MV-4-11 (cell line): ENCODE data around the gene MORN4.
"Not testable (repeated sequence)": the region's sequence is repeated elsewhere in the genome, so short reads cannot be mapped to it uniquely, and the experiment has no call there.

Experiments
- DNase-seq: peaks from one replicate; lab custom pipeline; 2025; lab: John Stamatoyannopoulos, UW

The MORN4 gene

DNA sequence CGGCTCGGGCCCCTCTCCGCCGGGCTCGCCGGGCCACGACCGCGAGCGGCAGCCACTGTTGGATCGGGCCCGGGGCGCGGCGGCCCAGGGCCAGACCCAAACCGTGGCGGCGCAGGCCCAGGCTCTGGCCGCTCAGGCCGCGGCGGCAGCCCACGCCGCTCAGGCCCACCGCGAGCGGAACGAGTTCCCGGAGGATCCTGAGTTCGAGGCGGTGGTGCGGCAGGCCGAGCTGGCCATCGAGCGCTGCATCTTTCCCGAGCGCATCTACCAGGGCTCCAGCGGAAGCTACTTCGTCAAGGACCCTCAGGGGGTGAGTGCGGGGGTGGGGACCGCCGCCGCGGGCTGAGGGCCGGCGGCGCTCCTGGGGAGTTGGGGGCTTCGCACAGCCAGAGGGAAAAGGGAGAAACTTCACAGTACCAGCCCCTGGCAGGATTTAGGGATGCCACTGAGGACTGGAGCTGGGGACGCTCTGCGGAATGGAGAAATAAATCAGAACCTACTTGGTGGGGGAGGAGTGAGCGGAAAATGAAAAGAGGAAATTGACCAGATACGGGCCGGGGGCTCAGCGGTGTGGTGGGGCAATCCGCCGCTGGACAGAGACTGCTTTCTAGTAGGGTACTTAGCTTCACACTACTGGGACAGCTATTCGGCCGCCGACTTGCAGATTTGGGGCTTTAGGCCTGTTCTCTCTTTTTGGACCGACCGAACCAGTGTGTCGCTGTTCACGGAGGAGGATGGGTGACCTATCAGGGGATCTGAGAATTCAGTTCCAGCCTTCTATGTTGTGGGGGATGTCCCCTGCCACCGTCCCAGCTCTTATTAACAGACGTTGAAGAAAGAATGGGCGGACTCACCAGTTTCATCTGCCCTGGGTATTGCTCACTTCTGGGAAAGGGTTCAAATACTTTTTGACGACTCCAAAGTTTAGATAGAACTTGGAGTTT, 7.8 kb upstream of the MORN4 start:
- peak; percentile 35 for DNase-seq

DNA sequence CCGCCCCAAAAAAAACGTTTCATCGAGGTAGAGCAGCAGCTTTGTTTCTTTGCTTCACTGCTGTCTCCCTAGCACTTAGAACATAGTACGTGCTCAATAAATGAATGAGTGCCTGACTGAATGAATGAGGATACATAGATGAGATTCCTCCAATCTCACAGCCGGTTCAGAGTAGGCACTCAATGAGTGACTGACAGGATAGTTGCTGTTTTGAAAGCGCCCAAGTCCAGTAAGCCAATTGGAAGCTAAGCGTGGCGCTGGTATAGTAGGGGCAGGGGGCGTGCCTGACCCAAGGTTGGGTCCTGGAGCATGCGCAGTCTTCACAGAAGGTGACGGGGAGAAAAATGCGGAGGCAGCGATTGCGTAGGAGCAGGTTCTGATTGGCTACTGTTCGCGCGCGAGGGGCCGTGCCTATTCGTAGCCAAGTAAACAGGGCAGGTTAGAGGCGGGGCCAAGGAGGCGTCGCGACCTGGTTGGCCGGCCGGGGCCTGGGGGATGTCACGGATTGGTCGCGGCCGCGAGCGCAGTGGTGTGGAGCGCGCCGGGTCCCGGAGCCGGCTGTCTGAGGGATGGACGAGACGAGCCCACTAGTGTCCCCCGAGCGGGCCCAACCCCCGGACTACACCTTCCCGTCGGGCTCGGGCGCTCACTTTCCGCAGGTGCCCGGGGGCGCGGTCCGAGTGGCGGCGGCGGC, 7.0 kb upstream of the MORN4 start, which contains the start of gene PI4K2A:
Gene PI4K2A, plus strand, starts transcription at position 498 of the 694 bp plus-strand sequence. Its CDS starts 72 bp downstream, at position 570.
- peak; percentile 98 for DNase-seq

DNA sequence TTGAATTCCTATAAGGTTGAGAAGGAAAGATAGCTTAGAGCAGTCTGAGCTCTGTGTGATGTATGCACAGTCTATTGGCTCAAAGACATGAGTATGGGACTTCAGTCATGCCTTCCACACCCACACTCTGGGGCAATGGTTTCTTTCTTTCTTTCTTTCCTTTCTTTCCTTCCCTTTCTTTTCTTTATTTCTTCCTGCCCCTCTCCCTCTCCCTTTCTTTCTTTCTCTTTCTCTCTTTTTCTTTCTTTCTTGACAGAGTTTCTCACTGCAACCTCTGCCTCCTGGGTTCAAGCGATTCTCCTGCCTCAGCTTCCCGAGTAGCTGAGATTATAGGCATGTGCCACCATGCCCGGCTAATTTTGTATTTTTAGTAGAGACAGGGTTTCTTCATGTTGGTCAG, 5.8 kb upstream of the MORN4 start:
- DNase-seq, result not testable (repeated sequence)

DNA sequence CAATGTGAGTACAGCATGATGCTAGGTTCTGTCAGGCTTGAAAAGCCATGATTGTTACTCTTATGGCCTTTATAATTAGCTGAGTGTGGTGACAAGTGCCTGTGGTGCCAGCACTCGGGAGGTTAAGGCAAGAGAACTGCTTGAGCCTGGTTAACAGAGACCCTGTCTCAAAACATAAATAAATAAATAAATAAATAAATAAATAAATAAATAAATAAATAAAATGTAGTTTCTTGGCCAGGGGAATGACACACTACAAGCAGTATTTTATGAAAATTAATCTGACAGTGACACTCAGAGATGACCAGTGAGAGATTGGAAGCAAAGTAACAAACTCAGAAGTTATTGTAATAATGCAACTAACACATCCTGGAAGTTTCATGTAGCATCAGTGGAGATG, 2.3 kb upstream of the MORN4 start:
- DNase-seq, result no peak

DNA sequence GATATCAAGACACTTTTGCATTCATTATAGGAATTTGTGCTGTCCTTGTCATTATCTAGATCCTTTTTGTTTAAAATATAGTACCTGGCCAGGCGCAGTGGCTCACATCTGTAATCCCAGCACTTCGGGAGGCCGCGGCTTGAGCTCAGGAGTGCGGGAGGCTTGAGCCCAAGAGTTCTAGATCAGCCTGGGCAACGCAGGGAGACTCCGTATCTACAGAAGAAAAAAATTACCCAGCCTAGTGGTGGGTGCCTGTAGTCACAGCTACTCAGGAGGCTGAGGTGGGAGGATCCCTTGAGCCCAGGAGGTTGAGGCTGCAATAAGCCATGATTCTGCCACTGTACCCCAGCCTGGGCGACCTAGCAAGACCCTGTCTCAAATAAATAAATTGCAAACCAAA, 621 bp upstream of the MORN4 start:
- DNase-seq, result no peak

DNA sequence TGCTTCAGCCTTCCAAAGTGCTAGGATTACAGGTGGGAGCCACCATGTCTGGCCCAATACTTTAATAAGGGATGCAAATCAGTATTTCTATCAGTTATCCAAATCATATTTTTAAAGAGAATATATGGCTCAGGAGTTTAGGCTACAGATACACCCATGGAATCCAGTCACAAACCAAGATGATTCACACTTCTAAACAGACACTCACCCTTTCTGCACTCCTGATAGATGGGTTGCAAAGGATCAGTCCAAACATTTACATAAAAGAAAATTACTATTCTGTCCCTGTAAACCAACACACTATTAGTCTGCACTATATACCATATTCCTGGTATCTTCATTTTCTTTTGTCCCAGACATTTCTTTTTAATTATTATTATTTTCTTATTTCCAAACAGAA, 2.2 kb downstream of the MORN4 start:
- no peak for DNase-seq

DNA sequence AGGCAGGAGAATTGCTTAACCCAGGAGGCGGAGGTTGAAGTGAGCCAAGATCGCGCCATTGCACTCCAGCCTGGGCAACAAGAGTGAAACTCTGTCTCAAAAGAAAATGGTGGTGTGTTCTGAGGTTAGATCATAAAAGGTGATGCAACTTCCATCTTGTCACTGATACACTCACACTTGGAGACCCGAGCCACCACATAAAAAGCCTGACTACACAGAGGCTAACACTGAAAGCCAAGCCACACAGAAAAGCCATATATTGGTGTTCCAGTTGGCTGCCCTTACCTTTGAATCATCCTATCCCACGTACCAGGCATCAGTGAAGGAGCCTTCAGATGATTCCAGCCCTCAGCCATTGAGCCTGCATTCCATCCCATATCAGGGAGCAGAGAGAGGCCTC, 4.0 kb downstream of the MORN4 start:
- DNase-seq, result peak; percentile 18

DNA sequence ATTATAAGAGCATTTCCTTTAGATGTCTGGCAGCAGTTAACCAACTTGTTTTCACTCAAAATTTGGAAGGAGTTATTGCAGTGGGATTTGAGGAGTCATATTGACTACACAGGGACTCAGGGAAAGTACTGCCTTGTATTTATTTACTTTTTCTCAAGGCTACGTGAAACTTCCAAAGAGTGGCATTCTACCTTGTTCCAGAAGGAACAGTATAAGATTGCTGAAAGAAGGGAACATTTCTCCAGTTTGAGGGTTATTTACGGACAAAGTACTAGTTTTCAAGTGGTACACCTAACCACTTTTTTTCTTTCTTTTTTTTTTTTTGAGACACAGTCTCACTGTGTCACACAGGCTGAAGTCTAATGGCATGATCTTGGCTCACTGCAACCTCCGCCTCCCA, 5.1 kb downstream of the MORN4 start:
- no peak for DNase-seq

DNA sequence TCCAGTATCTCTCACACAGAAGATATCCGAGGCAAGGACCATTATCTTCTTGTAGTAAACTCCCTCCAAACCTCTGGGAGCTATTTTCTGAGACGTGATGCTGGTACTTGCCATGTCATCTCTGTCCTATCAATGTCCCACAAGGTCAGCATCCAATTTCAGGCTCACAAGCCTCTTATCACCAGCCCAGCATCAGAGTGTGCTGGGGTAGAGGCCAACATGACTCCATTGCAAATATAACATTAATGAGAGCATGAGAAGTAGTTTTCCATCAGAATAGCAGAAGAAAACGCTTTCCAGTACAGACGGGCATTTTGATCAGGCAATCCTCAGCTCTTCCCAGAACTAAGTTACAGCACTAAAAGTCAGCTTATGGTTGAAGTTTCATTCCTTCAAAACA, 5.6 kb downstream of the MORN4 start:
- no peak for DNase-seq

DNA sequence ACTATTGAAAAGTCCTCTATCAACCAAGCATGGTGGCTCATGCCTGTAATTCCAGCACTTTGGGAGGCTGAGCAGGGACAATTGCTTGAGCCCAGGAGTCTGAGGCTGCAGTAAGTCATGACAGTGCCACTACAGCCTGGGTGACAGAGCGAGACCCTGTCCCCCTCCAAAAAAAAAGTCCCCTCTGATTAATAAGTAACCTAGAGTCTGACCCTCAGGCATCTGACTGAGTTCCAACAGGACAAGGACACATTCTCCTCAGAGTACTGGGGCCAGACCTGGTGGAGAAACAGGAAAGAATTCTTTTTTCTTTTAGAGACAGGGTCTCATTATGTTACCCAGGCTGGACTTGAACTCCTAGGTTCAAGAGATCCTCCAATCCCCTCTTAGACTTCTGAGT, 10.0 kb downstream of the MORN4 start:
- no peak for DNase-seq

DNA sequence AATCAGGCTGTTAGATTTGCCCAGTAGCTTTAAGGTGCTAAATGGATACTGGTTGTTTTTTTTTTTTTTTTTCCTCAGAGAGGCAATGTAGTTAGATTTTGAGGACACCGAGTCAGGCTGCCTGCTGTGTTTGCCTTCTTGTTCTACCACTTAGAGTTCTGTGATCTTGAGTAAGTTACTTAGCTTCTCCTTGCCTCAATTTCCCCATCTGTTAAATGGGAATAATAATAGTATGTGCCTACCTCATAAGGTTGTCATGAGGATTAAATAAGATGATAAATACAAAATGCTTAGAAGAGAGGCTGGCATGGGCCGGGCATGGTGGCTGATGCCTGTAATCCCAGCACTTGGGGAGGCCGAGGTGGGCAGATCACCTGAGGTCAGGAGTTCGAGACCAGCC, 14.6 kb downstream of the MORN4 start:
- DNase-seq, result no peak

DNA sequence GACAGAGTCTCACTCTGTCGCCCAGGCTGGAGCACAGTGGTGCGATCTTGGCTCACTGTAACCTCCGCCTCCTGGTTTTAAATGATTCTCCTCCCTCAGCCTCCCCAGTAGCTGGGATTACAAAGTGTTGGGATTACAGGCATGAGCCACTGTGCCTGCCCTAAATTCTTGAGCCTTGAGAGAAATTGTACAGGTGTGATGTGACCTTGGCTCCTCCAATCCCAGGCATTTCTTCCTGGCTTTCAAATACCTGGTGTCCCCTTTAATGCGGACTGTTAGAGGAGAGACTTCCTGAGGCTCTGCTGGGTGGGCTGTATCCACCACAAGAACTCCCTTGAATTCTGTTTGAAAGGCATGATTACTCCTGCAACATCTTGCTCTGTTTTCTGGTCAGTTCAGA, 15.0 kb downstream of the MORN4 start:
- DNase-seq, result no peak

DNA sequence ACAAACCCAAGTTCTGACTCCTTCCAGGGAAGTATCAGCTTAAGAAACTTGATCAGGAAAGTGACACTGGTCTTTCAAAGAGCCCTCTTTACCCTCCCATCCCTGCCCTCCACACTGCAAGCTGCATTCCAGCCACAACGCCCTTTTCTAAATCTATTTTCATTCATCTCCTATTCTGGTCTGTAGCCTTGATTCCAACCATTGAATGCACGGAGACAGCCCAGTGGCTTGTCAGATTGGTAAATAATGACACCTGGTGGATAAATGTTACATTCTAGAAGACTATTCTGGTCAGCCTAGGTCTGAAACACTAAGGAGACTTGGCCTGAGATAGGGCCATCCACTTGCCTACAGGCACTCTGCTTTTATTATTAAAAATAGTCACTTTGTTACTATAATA, 20.9 kb downstream of the MORN4 start:
- DNase-seq, result no peak

DNA sequence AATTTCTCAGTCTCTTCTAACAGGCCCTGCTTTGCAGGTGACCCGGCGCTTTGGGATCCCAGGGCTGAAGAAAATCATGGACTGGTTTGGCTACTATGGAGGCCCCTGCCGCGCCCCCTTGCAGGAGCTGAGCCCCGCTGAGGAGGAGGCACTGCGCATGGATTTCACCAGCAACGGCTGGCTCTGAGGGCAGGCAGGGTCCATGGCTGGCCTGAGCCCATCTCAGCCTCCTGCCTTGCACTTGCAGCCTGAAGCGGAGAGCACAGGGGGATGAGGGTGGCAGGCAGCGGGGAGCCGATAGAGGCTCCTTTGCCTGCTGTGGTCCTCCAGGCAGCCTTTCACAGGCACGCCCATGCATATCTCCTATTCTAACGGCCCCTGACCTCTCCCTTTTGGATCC, 21.8 kb downstream of the MORN4 start:
- no peak for DNase-seq

DNA sequence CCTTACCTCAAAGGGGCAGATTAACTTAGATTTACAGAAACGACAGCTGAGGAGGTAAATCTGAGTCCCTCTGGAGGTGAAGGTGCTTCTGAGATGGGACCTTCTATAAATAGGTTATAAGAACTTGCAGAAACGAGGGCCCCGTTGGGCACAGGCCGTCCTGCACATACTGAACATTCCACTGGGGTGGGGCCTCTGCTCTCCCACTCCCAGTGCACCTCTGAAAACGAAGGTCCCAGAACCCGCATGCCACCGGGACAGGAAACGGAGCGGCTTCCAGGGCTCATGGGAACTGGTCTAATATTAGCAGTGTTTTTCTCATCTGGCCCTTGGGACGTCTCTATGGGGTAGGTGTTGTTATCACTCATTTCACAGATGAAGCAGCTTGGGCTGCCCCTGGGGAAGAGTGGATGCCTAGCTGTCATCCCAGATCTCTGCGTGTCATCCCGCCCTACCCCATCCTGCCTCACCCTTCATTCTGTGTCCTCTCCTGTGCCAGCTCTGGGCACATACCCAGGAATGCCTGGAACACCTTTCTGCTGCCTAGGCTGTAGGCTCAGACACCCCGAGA, 24.2 kb downstream of the MORN4 start:
- DNase-seq, result no peak

DNA sequence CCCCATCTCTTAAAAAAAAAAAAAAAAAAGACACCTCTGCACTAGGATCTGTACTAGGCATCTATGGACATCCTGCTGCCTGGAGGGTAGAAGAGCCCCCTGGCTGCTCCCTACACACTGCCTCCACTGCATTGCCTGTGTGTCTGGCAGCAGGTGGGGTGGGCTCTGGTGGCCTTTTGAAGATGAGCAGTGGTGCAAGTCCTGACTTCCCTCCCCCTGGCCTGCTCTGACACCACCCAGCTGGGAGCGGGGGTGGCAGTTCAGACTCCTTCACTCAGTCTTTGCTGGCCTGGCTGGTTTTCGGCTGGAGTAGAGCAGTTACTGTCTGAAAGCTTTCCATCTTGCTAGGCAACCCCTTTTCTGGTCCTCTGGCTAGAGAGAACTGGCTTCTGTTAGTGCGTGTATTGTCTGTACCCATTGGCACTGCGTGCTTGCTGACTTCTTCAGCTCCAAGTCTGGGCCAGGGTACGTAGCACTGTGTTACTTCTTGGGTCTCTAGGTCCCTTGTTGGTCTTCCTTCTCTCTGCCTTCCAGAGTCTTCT, 26.1 kb downstream of the MORN4 start:
- no peak for DNase-seq

DNA sequence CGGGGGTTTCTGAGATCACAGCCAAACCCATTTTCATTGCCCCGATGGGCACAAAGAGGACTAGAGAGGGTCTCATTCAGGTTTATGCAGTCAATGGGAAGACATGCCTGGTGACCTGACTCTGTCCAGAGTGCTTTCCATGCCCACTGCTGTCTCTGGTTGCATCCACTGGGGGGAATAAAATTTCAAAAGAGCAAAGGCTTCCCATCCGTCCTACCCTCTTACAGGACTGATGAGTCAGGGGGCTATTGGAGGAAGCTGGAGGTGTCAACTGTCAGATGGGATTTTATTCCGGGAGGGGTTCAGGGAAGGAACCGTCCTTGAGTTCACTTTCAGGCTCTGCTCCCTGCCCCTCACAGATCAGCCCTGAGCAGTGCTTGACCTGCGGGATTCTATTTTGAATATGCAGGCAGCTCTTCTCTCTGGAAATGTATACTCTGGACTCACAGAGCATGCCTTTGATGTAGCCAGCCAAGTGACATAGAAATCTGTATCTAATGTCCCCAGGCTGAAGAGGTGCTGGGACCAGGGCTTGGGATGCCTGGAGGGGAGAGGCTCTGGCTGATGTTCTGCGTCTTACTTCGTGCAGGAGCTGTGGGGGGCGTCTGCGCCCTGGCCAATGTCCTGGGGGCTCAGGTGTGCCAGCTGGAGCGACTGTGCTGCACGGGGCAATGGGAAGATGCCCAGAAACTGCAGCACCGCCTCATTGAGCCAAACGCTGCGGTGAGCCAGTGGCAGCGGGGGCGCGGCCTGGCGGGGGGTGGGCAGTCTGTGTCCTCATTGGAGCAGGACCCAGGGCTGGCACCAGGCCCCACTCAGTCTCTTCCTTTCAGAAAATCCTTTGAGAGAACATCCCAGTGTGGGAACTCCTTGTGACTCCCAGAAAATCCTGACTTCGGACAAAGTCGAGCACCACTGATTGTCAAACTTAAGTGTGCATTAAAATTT, 31.8 kb downstream of the MORN4 start:
- no peak for DNase-seq

DNA sequence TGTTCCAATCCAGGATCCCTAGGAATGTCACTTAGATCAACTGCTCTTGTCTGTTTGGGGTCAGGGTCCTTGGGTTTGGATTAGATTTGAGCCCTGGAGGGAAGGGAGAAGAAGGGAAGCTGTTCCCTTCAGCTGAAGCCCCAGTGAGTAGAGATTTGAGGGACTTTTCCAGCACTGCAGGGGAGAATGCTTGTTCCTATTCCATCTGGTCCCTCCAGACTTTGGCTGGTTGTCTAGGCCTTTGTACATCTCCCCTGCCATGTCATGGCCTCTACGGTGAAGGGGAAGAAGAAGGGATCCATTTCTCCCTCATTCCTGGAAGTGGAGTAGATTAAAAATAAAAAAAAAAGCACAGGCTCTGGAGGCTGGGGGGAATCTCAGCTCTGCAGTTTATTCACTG, 32.7 kb downstream of the MORN4 start:
- no peak for DNase-seq

DNA sequence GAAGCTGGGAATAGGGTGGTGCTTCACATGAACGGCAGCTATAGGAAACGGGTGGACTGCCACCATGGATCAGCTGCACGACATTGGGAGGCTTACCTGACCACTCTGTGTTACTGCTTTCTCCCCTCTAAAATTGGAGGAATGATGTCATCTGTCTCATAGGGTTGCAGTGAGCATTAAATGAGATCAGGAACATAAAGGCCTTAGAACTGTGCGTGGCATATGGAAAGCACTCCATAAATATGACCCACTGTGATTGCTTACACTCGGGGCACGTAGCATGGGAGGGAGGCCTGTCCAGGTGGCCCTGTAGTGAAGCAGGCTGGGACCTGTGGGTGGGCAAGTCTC, 34.1 kb downstream of the MORN4 start:
- no peak for DNase-seq

DNA sequence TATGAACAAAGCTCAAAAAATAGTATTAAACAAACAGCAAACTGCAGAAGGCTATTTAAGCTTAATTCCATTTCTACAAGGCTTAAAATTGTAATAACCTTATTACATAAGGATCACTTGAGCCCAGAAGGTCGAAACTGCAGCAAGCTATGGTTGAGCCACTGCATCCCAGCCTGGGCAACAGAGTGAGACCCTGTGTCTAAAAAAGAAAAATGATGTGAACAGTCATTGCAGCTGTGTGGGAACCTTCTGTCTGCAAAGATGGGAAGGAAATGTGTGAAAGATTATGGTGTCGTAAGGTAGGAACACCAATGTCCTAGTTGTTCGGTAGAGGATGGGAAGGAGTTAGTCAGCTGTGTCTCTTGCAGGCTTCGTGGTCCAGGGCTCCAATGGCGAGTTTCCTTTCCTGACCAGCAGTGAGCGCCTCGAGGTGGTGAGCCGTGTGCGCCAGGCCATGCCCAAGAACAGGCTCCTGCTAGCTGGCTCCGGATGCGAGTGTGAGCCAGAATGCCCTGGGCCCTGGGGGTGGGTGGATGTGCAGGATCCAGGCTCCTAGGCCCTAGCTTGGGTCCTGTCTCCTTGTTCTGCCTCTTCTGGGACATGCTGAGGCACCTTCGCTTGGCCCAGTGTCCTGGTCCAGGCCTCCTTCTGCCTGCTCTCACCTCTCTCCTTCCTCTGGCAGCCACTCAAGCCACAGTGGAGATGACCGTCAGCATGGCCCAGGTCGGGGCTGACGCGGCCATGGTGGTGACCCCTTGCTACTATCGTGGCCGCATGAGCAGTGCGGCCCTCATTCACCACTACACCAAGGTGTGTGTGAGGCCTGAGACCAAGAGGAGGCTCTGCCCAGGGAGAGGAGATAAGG, 34.7 kb downstream of the MORN4 start:
- DNase-seq, result no peak

DNA sequence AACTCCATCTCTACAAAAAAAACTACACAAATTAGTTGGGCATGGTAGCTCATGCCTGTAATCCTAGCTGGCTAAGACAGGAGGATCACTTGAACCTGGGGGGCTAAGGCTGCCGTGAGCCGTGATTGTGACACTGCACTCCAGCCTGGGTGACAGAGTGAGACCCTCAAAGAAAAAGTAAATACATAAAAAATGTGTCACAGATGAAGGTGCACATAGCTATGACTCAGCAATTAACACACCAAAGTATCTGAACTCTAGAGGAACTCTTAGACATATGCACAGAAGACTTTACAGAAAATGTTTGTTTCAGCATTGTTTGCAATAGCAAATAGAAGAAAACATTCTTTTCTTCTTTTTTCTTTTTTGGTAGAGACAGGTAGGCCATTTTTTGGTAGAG, 35.5 kb downstream of the MORN4 start:
- DNase-seq, result no peak
